Panc1 (cell line): ENCODE measurements around the gene GSG1.

Experiments used
- POLR2AphosphoS5 ChIP-seq: IDR thresholded peaks from 2 replicates; pipeline ENCODE4 v1.6.1; 2012; ENCODE audit warnings: mild to moderate bottlenecking, low read depth, low read length, moderate library complexity
- SIN3A ChIP-seq: IDR thresholded peaks from 2 replicates; pipeline ENCODE4 v1.6.1; 2012; ENCODE audit warnings: low read depth, mild to moderate bottlenecking, low read length, moderate library complexity, borderline replicate concordance; ENCODE audit not compliant: insufficient read depth
- TCF7L2 ChIP-seq: IDR thresholded peaks from 2 replicates; pipeline ENCODE4 v1.6.1; 2011; ENCODE audit warnings: mild to moderate bottlenecking, low read depth, low read length, inconsistent platforms
- TF ChIP-seq, protein P1 (sequence below): fragments of 450-650 bp; IDR thresholded peaks from 2 replicates; pipeline ENCODE4 v1.5.1; 2017; ENCODE audit warnings: mild to moderate bottlenecking
- TF ChIP-seq, protein P2 (sequence below), 2 experiments: IDR thresholded peaks; 2 replicates each; pipeline ENCODE4 v1.6.1; 2011 to 2012; ENCODE audit warnings: low read depth in 2 of 2, control low read depth in 1 of 2, low read length in 1 of 2, mild to moderate bottlenecking in 1 of 2, moderate library complexity in 1 of 2; ENCODE audit not compliant: insufficient read depth in 1 of 2

DNA sequence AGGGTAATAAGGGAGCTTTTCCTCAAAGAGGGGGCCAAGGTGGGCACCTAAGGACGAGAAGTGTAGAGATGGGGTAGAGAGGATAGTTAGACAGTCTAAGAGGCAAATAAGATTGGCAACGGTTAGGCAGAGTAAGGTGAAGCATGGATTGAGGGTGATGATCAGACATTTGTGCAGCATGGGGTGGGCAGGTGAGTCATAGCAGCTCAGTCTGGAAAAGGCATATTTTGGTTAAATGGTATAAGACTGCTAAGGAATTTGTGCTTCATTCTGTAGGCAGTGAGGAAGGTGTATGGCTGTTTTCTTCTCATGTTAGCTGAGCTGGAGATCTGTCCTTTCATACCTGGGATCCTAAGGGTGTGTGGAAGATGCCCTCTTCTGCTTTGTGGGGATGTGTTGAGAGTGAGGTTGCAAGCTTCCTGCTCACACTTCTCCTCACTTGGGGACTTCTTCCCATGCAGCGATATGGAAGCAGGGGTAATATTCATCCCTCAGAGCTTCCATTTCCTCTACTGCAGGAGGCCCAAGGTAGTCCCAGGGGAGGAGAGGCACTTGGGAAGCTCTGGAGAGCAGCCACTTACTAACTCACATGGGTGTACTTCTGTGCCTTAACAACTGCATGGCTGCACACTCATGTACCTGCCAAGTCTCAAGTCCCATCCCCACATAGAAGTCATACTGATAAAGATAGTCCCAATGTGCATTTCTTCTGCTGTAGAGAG is 28.9 kb downstream of the GSG1 start:
- TF ChIP-seq POLR2AphosphoS5 (no peak), TCF7L2 (no peak), SIN3A (no peak)
- TF ChIP-seq, protein P1, sequence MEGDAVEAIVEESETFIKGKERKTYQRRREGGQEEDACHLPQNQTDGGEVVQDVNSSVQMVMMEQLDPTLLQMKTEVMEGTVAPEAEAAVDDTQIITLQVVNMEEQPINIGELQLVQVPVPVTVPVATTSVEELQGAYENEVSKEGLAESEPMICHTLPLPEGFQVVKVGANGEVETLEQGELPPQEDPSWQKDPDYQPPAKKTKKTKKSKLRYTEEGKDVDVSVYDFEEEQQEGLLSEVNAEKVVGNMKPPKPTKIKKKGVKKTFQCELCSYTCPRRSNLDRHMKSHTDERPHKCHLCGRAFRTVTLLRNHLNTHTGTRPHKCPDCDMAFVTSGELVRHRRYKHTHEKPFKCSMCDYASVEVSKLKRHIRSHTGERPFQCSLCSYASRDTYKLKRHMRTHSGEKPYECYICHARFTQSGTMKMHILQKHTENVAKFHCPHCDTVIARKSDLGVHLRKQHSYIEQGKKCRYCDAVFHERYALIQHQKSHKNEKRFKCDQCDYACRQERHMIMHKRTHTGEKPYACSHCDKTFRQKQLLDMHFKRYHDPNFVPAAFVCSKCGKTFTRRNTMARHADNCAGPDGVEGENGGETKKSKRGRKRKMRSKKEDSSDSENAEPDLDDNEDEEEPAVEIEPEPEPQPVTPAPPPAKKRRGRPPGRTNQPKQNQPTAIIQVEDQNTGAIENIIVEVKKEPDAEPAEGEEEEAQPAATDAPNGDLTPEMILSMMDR = no peak
- TF ChIP-seq, protein P2, sequence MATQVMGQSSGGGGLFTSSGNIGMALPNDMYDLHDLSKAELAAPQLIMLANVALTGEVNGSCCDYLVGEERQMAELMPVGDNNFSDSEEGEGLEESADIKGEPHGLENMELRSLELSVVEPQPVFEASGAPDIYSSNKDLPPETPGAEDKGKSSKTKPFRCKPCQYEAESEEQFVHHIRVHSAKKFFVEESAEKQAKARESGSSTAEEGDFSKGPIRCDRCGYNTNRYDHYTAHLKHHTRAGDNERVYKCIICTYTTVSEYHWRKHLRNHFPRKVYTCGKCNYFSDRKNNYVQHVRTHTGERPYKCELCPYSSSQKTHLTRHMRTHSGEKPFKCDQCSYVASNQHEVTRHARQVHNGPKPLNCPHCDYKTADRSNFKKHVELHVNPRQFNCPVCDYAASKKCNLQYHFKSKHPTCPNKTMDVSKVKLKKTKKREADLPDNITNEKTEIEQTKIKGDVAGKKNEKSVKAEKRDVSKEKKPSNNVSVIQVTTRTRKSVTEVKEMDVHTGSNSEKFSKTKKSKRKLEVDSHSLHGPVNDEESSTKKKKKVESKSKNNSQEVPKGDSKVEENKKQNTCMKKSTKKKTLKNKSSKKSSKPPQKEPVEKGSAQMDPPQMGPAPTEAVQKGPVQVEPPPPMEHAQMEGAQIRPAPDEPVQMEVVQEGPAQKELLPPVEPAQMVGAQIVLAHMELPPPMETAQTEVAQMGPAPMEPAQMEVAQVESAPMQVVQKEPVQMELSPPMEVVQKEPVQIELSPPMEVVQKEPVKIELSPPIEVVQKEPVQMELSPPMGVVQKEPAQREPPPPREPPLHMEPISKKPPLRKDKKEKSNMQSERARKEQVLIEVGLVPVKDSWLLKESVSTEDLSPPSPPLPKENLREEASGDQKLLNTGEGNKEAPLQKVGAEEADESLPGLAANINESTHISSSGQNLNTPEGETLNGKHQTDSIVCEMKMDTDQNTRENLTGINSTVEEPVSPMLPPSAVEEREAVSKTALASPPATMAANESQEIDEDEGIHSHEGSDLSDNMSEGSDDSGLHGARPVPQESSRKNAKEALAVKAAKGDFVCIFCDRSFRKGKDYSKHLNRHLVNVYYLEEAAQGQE (IDR thresholded peaks at IDR 0.05; ENCODE audit: insufficient read depth in 1 of 2, low read depth in 2 of 2, low read length in 1 of 2) = no peak
